Body of pancreas (tissue), 4 donors: ENCODE results near the gene GLTP.

Source experiments
- POLR2A ChIP-seq, 3 donors: fragments of 450-650 bp; IDR thresholded peaks; one replicate each; pipeline ENCODE4 v1.6.1; 2016; ENCODE audit warnings: antibody characterized with exemption in 3 of 3, mild to moderate bottlenecking in 2 of 3
- TF ChIP-seq, protein P1 (sequence below), 7 experiments: fragments of 450-650 bp in 4 of 7; fragments of 200-600 bp in 3 of 7; sonication (generic) in 3 of 7; IDR thresholded peaks; one replicate each; pipeline ENCODE4 v1.5.1; 2016 to 2019; ENCODE audit warnings: antibody characterized with exemption in 7 of 7

DNA sequence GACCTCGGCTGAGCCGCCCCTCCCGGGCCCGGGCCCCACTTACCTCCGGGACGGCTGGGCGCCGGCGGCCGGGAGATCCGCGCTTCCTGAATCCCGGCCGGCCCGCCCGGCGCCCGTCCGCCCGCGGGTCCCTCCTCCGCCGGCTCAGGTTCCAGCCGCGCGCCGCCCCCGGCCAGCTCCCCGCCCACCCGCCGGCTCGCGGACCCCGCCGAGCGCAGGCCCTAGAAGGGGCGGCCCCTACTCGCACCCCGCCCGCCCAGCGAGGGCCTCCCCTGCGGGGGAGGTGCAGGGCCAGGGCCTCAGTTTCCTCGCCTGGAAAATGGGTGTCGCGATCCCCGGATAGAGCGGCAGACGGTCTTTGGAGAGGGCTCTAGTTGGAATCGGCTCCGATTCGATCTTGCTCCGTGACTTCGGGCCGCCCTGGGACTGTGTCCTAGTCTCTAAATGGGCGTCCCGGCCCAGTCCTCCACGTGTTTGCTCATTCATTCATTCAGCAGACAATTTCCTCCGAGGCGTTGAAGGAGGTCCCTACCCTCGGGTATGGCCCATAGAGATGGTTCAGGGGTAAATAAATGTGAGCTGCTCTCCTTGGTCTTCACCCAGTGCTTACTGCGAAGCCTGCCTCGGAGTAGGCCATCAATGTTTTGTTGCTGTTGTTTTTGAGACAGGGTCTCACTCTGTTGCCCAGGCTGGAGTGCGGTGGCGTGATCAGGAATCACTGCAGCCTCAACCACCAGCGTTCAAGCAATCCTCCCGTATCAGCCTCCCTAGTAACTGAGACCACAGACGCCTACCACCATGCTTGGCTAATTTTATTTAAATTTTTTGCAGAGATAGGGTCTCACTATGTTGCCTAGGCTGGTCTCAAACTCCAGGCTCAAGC, 46.8 kb downstream of the GLTP start, which contains the start of gene TRPV4:
- peak in 2 of 3 donors; percentile 33 to 38 for TF ChIP-seq POLR2A (IDR thresholded peaks at IDR 0.05)
- TF ChIP-seq, protein P1, sequence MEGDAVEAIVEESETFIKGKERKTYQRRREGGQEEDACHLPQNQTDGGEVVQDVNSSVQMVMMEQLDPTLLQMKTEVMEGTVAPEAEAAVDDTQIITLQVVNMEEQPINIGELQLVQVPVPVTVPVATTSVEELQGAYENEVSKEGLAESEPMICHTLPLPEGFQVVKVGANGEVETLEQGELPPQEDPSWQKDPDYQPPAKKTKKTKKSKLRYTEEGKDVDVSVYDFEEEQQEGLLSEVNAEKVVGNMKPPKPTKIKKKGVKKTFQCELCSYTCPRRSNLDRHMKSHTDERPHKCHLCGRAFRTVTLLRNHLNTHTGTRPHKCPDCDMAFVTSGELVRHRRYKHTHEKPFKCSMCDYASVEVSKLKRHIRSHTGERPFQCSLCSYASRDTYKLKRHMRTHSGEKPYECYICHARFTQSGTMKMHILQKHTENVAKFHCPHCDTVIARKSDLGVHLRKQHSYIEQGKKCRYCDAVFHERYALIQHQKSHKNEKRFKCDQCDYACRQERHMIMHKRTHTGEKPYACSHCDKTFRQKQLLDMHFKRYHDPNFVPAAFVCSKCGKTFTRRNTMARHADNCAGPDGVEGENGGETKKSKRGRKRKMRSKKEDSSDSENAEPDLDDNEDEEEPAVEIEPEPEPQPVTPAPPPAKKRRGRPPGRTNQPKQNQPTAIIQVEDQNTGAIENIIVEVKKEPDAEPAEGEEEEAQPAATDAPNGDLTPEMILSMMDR (IDR thresholded peaks at IDR 0.05), result no peak
